GM21447 (cell line): Measurements from ENCODE around the gene DNMBP.
"Not testable (repeated sequence)": the region's sequence is repeated elsewhere in the genome, so short reads cannot be mapped to it uniquely, and the experiment has no call there.

Source experiments
- ATAC-seq: cut with Tn5 transposase; IDR thresholded peaks from one replicate; pipeline ENCODE4 v1.9.1; 2021; ENCODE audit not compliant: unreplicated experiment

Gene DNMBP

GRCh38 chr10:99952799-99953198 is 56.9 kb downstream of the DNMBP start:
- no peak for ATAC-seq

- ATAC-seq: not testable (repeated sequence)
These were observed 63.7 kb downstream of the DNMBP start for GRCh38 chr10:99946051-99946450.

GRCh38 chr10:99945263-99945662 is 64.5 kb downstream of the DNMBP start:
- ATAC-seq: no peak

- ATAC-seq: no peak
These were observed 64.9 kb downstream of the DNMBP start for GRCh38 chr10:99944860-99945259.

- ATAC-seq: no peak
These were observed 65.8 kb downstream of the DNMBP start for GRCh38 chr10:99943908-99944307.

- ATAC-seq: no peak
These were observed 67.6 kb downstream of the DNMBP start for GRCh38 chr10:99941942-99942820.

GRCh38 chr10:99938563-99938962 is 71.2 kb downstream of the DNMBP start:
- peak; percentile 91 for ATAC-seq

GRCh38 chr10:99937630-99938029 is 72.1 kb downstream of the DNMBP start:
- ATAC-seq: no peak

- not testable (repeated sequence) for ATAC-seq
These were observed 77.4 kb downstream of the DNMBP start for GRCh38 chr10:99932203-99932957.

GRCh38 chr10:99930731-99931550 is 78.8 kb downstream of the DNMBP start:
- no peak for ATAC-seq

GRCh38 chr10:99929360-99929759 is 80.4 kb downstream of the DNMBP start:
- ATAC-seq: no peak

- no peak for ATAC-seq
These were observed 81.9 kb downstream of the DNMBP start for GRCh38 chr10:99927721-99928280.

- ATAC-seq: no peak
These were observed 82.6 kb downstream of the DNMBP start for GRCh38 chr10:99926925-99927720.

GRCh38 chr10:99924451-99925255 is 85.1 kb downstream of the DNMBP start:
- ATAC-seq: no peak

GRCh38 chr10:99921948-99922347 is 87.8 kb downstream of the DNMBP start:
- ATAC-seq: no peak

GRCh38 chr10:99920901-99921300 is 88.8 kb downstream of the DNMBP start:
- ATAC-seq: no peak

GRCh38 chr10:99920486-99920885 is 89.3 kb downstream of the DNMBP start:
- no peak for ATAC-seq

- no peak for ATAC-seq
These were observed 91.6 kb downstream of the DNMBP start for GRCh38 chr10:99917963-99918825.
